ENCODE data around the gene F10.

GRCh38 chr13:113190181-113190580, 67.6 kb downstream of the F10 start:
- TF ChIP-seq POLR2AphosphoS5 (IDR thresholded peaks at IDR 0.05; ENCODE audit: low read depth, low read length) (no peak), TAF1 (IDR thresholded peaks at IDR 0.05; ENCODE audit: borderline replicate concordance, low read depth, low read length) (no peak)
